Neural progenitor cell (in vitro differentiated cells): Measurements from ENCODE around the gene FKBP5. TPM values are rescaled to one million over a fixed set of nuclear protein-coding genes. Genes with fewer than 3 reads are reported as not detected.

Experiments
- DNase-seq: peaks from one replicate; pipeline ENCODE4 v3.0.0-alpha.2; 2016; ENCODE audit warnings: low spot score
- H2AFZ ChIP-seq: fragments of 200-600 bp; sonication (generic); replicated peaks from 2 replicates; pipeline ENCODE4 v1.6.1; 2016; ENCODE audit warnings: antibody characterized with exemption
- H3F3A ChIP-seq: fragments of 200-600 bp; sonication (generic); 2 replicates; pipeline ENCODE4 v1.6.1; 2016; ENCODE audit warnings: antibody characterized with exemption, low read depth
- H3K27ac ChIP-seq: fragments of 200-600 bp; sonication (generic); 2 replicates; pipeline ENCODE4 v1.5.1; 2016; ENCODE audit warnings: mild to moderate bottlenecking
- H3K27me3 ChIP-seq: fragments of 200-600 bp; sonication (generic); 2 replicates; pipeline ENCODE4 v1.6.1; 2016; ENCODE audit warnings: mild to moderate bottlenecking, moderate library complexity
- H3K36me3 ChIP-seq: fragments of 200-600 bp; sonication (generic); 2 replicates; pipeline ENCODE4 v1.5.1; 2016
- H3K4me1 ChIP-seq: fragments of 200-600 bp; sonication (generic); 2 replicates; pipeline ENCODE4 v1.6.1; 2016; ENCODE audit warnings: mixed run types
- H3K4me2 ChIP-seq: fragments of 200-600 bp; sonication (generic); 2 replicates; pipeline ENCODE4 v1.6.1; 2016
- H3K4me3 ChIP-seq: fragments of 200-600 bp; sonication (generic); 2 replicates; pipeline ENCODE4 v1.5.1; 2016
- H3K79me2 ChIP-seq: fragments of 200-600 bp; sonication (generic); 2 replicates; pipeline ENCODE4 v1.6.1; 2016; ENCODE audit warnings: low read depth
- H3K9ac ChIP-seq: fragments of 200-600 bp; sonication (generic); 2 replicates; pipeline ENCODE4 v1.6.1; 2016
- H3K9me3 ChIP-seq: fragments of 200-600 bp; sonication (generic); 2 replicates; pipeline ENCODE4 v1.5.1; 2016; ENCODE audit warnings: low read depth
- H4K20me1 ChIP-seq: fragments of 200-600 bp; sonication (generic); 2 replicates; pipeline ENCODE4 v1.6.1; 2016; ENCODE audit warnings: low read depth
- H3K27ac Mint-ChIP-seq: 3 replicates; pipeline ENCODE4 v1.8.0; 2021; ENCODE audit warnings: mixed read lengths
- H3K27me3 Mint-ChIP-seq: 2 replicates; pipeline ENCODE4 v1.8.0; 2022; ENCODE audit warnings: low read depth, mild to moderate bottlenecking, inconsistent platforms, moderate library complexity, mixed read lengths; ENCODE audit not compliant: insufficient read depth
- H3K36me3 Mint-ChIP-seq: 3 replicates; pipeline ENCODE4 v1.8.0; 2021; ENCODE audit warnings: mixed read lengths
- H3K4me1 Mint-ChIP-seq: 3 replicates; pipeline ENCODE4 v1.8.0; 2021; ENCODE audit warnings: mixed read lengths
- H3K4me3 Mint-ChIP-seq: 3 replicates; pipeline ENCODE4 v1.8.0; 2021; ENCODE audit warnings: mild to moderate bottlenecking, moderate library complexity, mixed read lengths
- H3K9me3 Mint-ChIP-seq: 3 replicates; pipeline ENCODE4 v1.8.0; 2020; ENCODE audit warnings: mixed read lengths
- CTCF ChIP-seq: fragments of 200-600 bp; sonication (generic); IDR thresholded peaks from 2 replicates; pipeline ENCODE4 v1.5.1; 2017; ENCODE audit warnings: antibody characterized with exemption, mild to moderate bottlenecking
- EZH2 ChIP-seq: fragments of 200-600 bp; sonication (generic); IDR thresholded peaks from 2 replicates; pipeline ENCODE4 v1.6.1; 2017; ENCODE audit warnings: antibody characterized with exemption, mild to moderate bottlenecking, moderate library complexity
- EZH2phosphoT487 ChIP-seq: fragments of 200-600 bp; sonication (generic); IDR thresholded peaks from 2 replicates; pipeline ENCODE4 v1.6.1; 2017; ENCODE audit warnings: antibody characterized with exemption
- total RNA-seq: library from RNA; depleted of rRNA; stranded (reverse); fragments of >200 nt; gene quantifications from 2 replicates; pipeline ENCODE4 v1.2.3, GENCODE V29; 2015; ENCODE audit warnings: low replicate concordance

The FKBP5 gene
- total RNA-seq, 1 donor from 2014 or later = 20.9 TPM

GRCh38 chr6:35722121-35722761, 33.5 kb upstream of the FKBP5 start:
- Histone ChIP-seq H3K4me1 (peaks cover 54% of the 10 kb centered on the region), H3K9ac (no peak overlapping the region), H3K79me2 (no peaks in the 10 kb centered on the region), H2AFZ (no peak overlapping the region), H4K20me1 (no peaks in the 10 kb centered on the region), H3K4me3 (no peak overlapping the region), H3K36me3 (no peaks in the 10 kb centered on the region), H3F3A (peaks cover 44% of the 10 kb centered on the region), H3K9me3 (no peaks in the 10 kb centered on the region), H3K4me2 (no peak overlapping the region), H3K27ac (no peak overlapping the region), H3K27me3 (peaks cover 11% of the 10 kb centered on the region)
- Mint-ChIP-seq H3K27me3 (peaks cover 6% of the 10 kb centered on the region), H3K4me1 (peaks cover 86% of the 10 kb centered on the region), H3K36me3 (no peaks in the 10 kb centered on the region), H3K9me3 (no peaks in the 10 kb centered on the region), H3K27ac (peak overlapping the region; percentile 15), H3K4me3 (peak overlapping the region; percentile 2)
- DNase-seq = no peak
- TF ChIP-seq CTCF (no peak), EZH2 (no peak), EZH2phosphoT487 (no peak)

GRCh38 chr6:35719830-35720733, 31.4 kb upstream of the FKBP5 start:
- H3K9me3 ChIP-seq = no peaks in the 10 kb centered on the region
- peaks cover under 1% of the 10 kb centered on the region for H3K27me3 ChIP-seq
- H3K4me1 ChIP-seq = peaks cover 40% of the 10 kb centered on the region
- Mint-ChIP-seq H3K27ac (peak overlapping the region; percentile 98), H3K9me3 (no peaks in the 10 kb centered on the region), H3K27me3 (peaks cover 10% of the 10 kb centered on the region), H3K36me3 (no peaks in the 10 kb centered on the region), H3K4me3 (peak overlapping the region; percentile 78), H3K4me1 (peaks cover 68% of the 10 kb centered on the region)
- peak overlapping the region; percentile 80 for H2AFZ ChIP-seq
- H3K4me2 ChIP-seq = peak overlapping the region; percentile 54
- peak; percentile 45 for DNase-seq
- H3K27ac ChIP-seq = no peak overlapping the region
- peaks cover 29% of the 10 kb centered on the region for H3F3A ChIP-seq
- H3K36me3 ChIP-seq = no peaks in the 10 kb centered on the region
- TF ChIP-seq EZH2phosphoT487 = no peak
- no peak for TF ChIP-seq EZH2
- no peak for TF ChIP-seq CTCF
- no peak overlapping the region for H3K4me3 ChIP-seq
- no peak overlapping the region for H3K9ac ChIP-seq
- no peaks in the 10 kb centered on the region for H4K20me1 ChIP-seq
- no peaks in the 10 kb centered on the region for H3K79me2 ChIP-seq

GRCh38 chr6:35719404-35719829, 30.7 kb upstream of the FKBP5 start:
- no peak for TF ChIP-seq EZH2
- TF ChIP-seq EZH2phosphoT487 = no peak
- TF ChIP-seq CTCF = no peak
- Mint-ChIP-seq H3K27me3 (peaks cover 9% of the 10 kb centered on the region), H3K9me3 (no peaks in the 10 kb centered on the region), H3K4me1 (peaks cover 63% of the 10 kb centered on the region), H3K4me3 (peak overlapping the region; percentile 78), H3K27ac (peak overlapping the region; percentile 98), H3K36me3 (no peaks in the 10 kb centered on the region)
- peaks cover 38% of the 10 kb centered on the region for H3K4me1 ChIP-seq
- peaks cover 29% of the 10 kb centered on the region for H3F3A ChIP-seq
- H4K20me1 ChIP-seq = no peaks in the 10 kb centered on the region
- no peaks in the 10 kb centered on the region for H3K27me3 ChIP-seq
- no peak overlapping the region for H3K4me3 ChIP-seq
- no peak overlapping the region for H3K9ac ChIP-seq
- H3K27ac ChIP-seq = no peak overlapping the region
- H2AFZ ChIP-seq = peak overlapping the region; percentile 80
- H3K36me3 ChIP-seq = no peaks in the 10 kb centered on the region
- no peak for DNase-seq
- peak overlapping the region; percentile 54 for H3K4me2 ChIP-seq
- no peaks in the 10 kb centered on the region for H3K9me3 ChIP-seq
- no peaks in the 10 kb centered on the region for H3K79me2 ChIP-seq
